NAMALWA (cell line): ENCODE measurements around the gene TUBB1.
"Not testable (repeated sequence)": the region's sequence is repeated elsewhere in the genome, so short reads cannot be mapped to it uniquely, and the experiment has no call there.

Experiments
- DNase-seq: peaks from one replicate; pipeline ENCODE4 v3.0.0-alpha.2; 2015; ENCODE audit warnings: low spot score

TUBB1 gene

GRCh38 chr20:59006167-59006863 lies 12.9 kb upstream of the TUBB1 start:
- DNase-seq, result peak; percentile 36

- peak; percentile 47 for DNase-seq
These were observed 12.2 kb upstream of the TUBB1 start, which contains the start of gene CTSZ for GRCh38 chr20:59006864-59007664. CTSZ (minus strand) TSS chr20:59007254; CDS start chr20:59007128, 126 bp downstream.

- peak; percentile 83 for DNase-seq
These were observed 11.3 kb upstream of the TUBB1 start for GRCh38 chr20:59007665-59008511.

GRCh38 chr20:59008715-59009336 lies 10.4 kb upstream of the TUBB1 start:
- no peak for DNase-seq

GRCh38 chr20:59010321-59010994 lies 8.8 kb upstream of the TUBB1 start:
- no peak for DNase-seq

- DNase-seq, result no peak
These were observed 8.0 kb upstream of the TUBB1 start for GRCh38 chr20:59010995-59011873.

GRCh38 chr20:59011874-59012157 lies 7.4 kb upstream of the TUBB1 start:
- DNase-seq, result not testable (repeated sequence)

- DNase-seq, result no peak
These were observed 5.9 kb upstream of the TUBB1 start for GRCh38 chr20:59013031-59013951.

GRCh38 chr20:59013959-59014608 lies 5.1 kb upstream of the TUBB1 start:
- no peak for DNase-seq

- DNase-seq, result no peak
These were observed 4.4 kb upstream of the TUBB1 start for GRCh38 chr20:59014680-59015389.

- no peak for DNase-seq
These were observed 3.8 kb upstream of the TUBB1 start for GRCh38 chr20:59015411-59015810.

- DNase-seq, result no peak
These were observed 3.2 kb upstream of the TUBB1 start for GRCh38 chr20:59015812-59016711.

GRCh38 chr20:59016795-59017492 lies 2.3 kb upstream of the TUBB1 start:
- DNase-seq, result peak; percentile 35

GRCh38 chr20:59017493-59018231 lies 1.6 kb upstream of the TUBB1 start:
- DNase-seq, result no peak

- DNase-seq, result no peak
These were observed 412 bp upstream of the TUBB1 start for GRCh38 chr20:59018817-59019216.
